HEK293 (cell line): ENCODE data around the gene BHLHE23.

Experiments used
- HOXA7 ChIP-seq: sonication (generic); formaldehyde crosslinking; IDR thresholded peaks from 2 replicates; pipeline ENCODE4 v1.8.1; 2022; ENCODE audit warnings: missing genetic modification reagents, borderline replicate concordance
- TF ChIP-seq, protein P1 (sequence below): fragments of 450-650 bp; formaldehyde crosslinking; IDR thresholded peaks from 2 replicates; pipeline ENCODE4 v1.5.1; 2016; ENCODE audit warnings: missing biosample characterization, missing genetic modification characterization
- TF ChIP-seq, protein P2 (sequence below): fragments of 450-650 bp; formaldehyde crosslinking; conservative IDR thresholded peaks from 2 replicates; pipeline ENCODE4 v1.5.1; 2016; ENCODE audit warnings: low read depth, missing biosample characterization, missing genetic modification characterization

- TF ChIP-seq, protein P1, sequence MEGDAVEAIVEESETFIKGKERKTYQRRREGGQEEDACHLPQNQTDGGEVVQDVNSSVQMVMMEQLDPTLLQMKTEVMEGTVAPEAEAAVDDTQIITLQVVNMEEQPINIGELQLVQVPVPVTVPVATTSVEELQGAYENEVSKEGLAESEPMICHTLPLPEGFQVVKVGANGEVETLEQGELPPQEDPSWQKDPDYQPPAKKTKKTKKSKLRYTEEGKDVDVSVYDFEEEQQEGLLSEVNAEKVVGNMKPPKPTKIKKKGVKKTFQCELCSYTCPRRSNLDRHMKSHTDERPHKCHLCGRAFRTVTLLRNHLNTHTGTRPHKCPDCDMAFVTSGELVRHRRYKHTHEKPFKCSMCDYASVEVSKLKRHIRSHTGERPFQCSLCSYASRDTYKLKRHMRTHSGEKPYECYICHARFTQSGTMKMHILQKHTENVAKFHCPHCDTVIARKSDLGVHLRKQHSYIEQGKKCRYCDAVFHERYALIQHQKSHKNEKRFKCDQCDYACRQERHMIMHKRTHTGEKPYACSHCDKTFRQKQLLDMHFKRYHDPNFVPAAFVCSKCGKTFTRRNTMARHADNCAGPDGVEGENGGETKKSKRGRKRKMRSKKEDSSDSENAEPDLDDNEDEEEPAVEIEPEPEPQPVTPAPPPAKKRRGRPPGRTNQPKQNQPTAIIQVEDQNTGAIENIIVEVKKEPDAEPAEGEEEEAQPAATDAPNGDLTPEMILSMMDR (tag by site-specific recombination) = no peak
- TF ChIP-seq, protein P2, sequence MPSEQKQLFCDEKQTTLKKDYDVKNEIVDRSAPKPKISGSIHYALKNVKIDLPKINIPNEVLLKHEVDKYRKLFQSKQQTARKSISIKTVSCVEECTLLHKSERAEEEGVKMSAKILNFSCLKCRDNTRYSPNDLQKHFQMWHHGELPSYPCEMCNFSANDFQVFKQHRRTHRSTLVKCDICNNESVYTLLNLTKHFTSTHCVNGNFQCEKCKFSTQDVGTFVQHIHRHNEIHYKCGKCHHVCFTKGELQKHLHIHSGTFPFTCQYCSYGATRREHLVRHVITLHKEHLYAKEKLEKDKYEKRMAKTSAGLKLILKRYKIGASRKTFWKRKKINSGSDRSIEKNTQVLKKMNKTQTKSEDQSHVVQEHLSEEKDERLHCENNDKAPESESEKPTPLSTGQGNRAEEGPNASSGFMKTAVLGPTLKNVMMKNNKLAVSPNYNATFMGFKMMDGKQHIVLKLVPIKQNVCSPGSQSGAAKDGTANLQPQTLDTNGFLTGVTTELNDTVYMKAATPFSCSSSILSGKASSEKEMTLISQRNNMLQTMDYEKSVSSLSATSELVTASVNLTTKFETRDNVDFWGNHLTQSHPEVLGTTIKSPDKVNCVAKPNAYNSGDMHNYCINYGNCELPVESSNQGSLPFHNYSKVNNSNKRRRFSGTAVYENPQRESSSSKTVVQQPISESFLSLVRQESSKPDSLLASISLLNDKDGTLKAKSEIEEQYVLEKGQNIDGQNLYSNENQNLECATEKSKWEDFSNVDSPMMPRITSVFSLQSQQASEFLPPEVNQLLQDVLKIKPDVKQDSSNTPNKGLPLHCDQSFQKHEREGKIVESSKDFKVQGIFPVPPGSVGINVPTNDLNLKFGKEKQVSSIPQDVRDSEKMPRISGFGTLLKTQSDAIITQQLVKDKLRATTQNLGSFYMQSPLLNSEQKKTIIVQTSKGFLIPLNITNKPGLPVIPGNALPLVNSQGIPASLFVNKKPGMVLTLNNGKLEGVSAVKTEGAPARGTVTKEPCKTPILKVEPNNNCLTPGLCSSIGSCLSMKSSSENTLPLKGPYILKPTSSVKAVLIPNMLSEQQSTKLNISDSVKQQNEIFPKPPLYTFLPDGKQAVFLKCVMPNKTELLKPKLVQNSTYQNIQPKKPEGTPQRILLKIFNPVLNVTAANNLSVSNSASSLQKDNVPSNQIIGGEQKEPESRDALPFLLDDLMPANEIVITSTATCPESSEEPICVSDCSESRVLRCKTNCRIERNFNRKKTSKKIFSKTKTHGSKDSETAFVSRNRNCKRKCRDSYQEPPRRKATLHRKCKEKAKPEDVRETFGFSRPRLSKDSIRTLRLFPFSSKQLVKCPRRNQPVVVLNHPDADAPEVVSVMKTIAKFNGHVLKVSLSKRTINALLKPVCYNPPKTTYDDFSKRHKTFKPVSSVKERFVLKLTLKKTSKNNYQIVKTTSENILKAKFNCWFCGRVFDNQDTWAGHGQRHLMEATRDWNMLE = no peak
- no peak for TF ChIP-seq HOXA7 (CRISPR knock-in tag)
These were observed 21.4 kb downstream of the BHLHE23 start for GRCh38 chr20:62985444-62985778.
